ENCODE data around the gene RALY.

Gene RALY

GRCh38 chr20:33994222-33994913 lies 657 bp downstream of the RALY start:
- peak; percentile 44 to 45 for ATAC-seq (replicated peaks)
- H3K27ac Mint-ChIP-seq: peak overlapping the region; percentile 99
- peak; percentile 76 for DNase-seq
- H3K4me3 Mint-ChIP-seq: peak overlapping the region; percentile 85 to 94
- peaks cover 17 to 24% of the 10 kb centered on the region in 2 donors for H3K36me3 Mint-ChIP-seq
- H3K27me3 Mint-ChIP-seq: no peaks in the 10 kb centered on the region
- peaks cover 0 to 2% of the 10 kb centered on the region in 2 donors for H3K9me3 Mint-ChIP-seq
- peaks cover 45 to 70% of the 10 kb centered on the region in 2 donors for H3K4me1 Mint-ChIP-seq

- no peak for ATAC-seq (replicated peaks)
- H3K4me1 Mint-ChIP-seq: peaks cover 48 to 74% of the 10 kb centered on the region in 2 donors
- peak overlapping the region; percentile 85 to 94 for H3K4me3 Mint-ChIP-seq
- peak overlapping the region; percentile 63 for H3K27ac Mint-ChIP-seq
- DNase-seq: no peak
- no peaks in the 10 kb centered on the region for H3K27me3 Mint-ChIP-seq
- H3K9me3 Mint-ChIP-seq: peaks cover 0 to 6% of the 10 kb centered on the region in 2 donors
- H3K36me3 Mint-ChIP-seq: peaks cover 21 to 24% of the 10 kb centered on the region in 2 donors
Measured at GRCh38 chr20:33995053-33995831, 1.5 kb downstream of the RALY start.

- no peak overlapping the region for H3K27ac Mint-ChIP-seq
- no peaks in the 10 kb centered on the region for H3K27me3 Mint-ChIP-seq
- ATAC-seq (replicated peaks) (no peak), DNase-seq (no peak)
- H3K4me3 Mint-ChIP-seq: no peak overlapping the region
- peaks cover 60 to 89% of the 10 kb centered on the region in 2 donors for H3K4me1 Mint-ChIP-seq
- H3K36me3 Mint-ChIP-seq: peaks cover 25 to 37% of the 10 kb centered on the region in 2 donors
- peaks cover 0 to 6% of the 10 kb centered on the region in 2 donors for H3K9me3 Mint-ChIP-seq
Measured at GRCh38 chr20:33999025-33999649, 5.4 kb downstream of the RALY start.

- H3K27ac Mint-ChIP-seq: peak overlapping the region; percentile 59
- peaks cover 59 to 96% of the 10 kb centered on the region in 2 donors for H3K4me1 Mint-ChIP-seq
- H3K9me3 Mint-ChIP-seq: peaks cover 0 to 6% of the 10 kb centered on the region in 2 donors
- no peak for ATAC-seq (replicated peaks)
- no peaks in the 10 kb centered on the region for H3K27me3 Mint-ChIP-seq
- no peak for DNase-seq
- no peak overlapping the region for H3K4me3 Mint-ChIP-seq
- peaks cover 25 to 40% of the 10 kb centered on the region in 2 donors for H3K36me3 Mint-ChIP-seq
Measured at GRCh38 chr20:34001378-34001777, 7.7 kb downstream of the RALY start.

DNA sequence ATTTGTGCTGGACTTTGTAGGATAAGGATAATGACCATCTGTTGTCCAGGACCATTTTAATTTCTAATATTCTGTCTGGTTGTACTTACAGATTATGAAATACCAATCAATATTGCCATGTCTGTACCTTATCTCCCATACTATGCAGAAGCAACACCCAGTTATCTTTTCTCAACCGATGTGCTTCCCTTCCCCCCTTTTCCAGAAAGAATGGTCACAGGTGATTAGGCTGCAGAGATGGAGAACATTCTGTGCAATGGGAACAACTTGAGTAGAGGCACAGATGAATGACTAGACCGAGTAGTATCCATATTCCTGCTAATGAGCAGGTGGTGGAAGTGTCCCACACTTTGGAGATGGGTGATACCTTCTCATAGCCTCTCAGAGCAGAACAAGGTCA lies 10.5 kb downstream of the RALY start:
- Mint-ChIP-seq H3K4me3 (no peak overlapping the region), H3K4me1 (peaks cover 50 to 90% of the 10 kb centered on the region in 2 donors), H3K9me3 (peaks cover 0 to 4% of the 10 kb centered on the region in 2 donors), H3K36me3 (peaks cover 16 to 38% of the 10 kb centered on the region in 2 donors), H3K27ac (no peak overlapping the region), H3K27me3 (no peaks in the 10 kb centered on the region)
- ATAC-seq (replicated peaks) (no peak), DNase-seq (no peak)

- DNase-seq: no peak
- Mint-ChIP-seq H3K27ac (no peak overlapping the region), H3K4me1 (peaks cover 49 to 90% of the 10 kb centered on the region in 2 donors), H3K4me3 (no peak overlapping the region), H3K36me3 (peaks cover 14 to 33% of the 10 kb centered on the region in 2 donors), H3K9me3 (peaks cover 0 to under 1% of the 10 kb centered on the region in 2 donors), H3K27me3 (no peaks in the 10 kb centered on the region)
- no peak for ATAC-seq (replicated peaks)
Measured at GRCh38 chr20:34004790-34005457, 11.2 kb downstream of the RALY start.

DNA sequence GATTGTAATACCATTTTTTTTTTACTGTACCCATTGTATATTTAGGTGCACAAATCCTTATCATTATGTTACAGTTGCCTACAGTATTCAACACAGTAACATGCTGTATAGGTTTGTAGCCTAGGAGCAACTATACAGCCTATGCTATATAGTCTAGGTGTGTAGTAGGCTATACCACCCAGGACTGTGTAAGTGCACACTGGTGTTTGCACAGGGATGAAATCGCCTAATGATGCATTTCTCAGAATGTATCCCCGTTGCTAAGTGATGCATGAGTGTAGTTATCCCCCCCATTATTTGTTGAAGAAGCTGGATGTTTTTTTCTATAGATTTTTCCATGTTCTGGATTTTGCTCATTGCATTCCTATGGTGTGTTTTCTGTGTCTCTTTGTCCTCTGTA lies 12.9 kb downstream of the RALY start:
- no peak overlapping the region for H3K27ac Mint-ChIP-seq
- ATAC-seq (replicated peaks) (no peak), DNase-seq (no peak)
- H3K9me3 Mint-ChIP-seq: no peaks in the 10 kb centered on the region
- no peak overlapping the region for H3K4me3 Mint-ChIP-seq
- peaks cover 12 to 28% of the 10 kb centered on the region in 2 donors for H3K36me3 Mint-ChIP-seq
- peaks cover 43 to 81% of the 10 kb centered on the region in 2 donors for H3K4me1 Mint-ChIP-seq
- H3K27me3 Mint-ChIP-seq: no peaks in the 10 kb centered on the region

DNA sequence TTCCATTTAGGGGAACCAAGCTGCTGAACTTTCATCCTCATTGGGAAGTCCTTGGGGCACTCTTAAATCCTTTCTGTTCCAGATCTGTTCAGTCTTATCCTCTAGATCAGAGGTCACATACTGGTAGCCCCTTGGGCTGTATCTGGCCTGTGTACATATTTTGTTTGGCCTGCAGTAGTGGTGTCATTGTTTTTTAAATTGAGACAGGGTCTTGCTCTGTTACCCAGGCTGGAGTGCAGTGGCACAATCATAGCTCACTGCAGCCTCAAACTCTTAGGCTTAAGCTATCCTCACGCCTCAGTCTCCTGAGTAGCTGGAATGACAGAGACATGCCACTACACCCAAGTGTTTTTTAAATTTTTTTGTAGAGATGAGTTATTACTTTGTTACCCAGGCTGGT lies 14.8 kb downstream of the RALY start:
- H3K4me3 Mint-ChIP-seq: no peak overlapping the region
- H3K27me3 Mint-ChIP-seq: no peaks in the 10 kb centered on the region
- peaks cover 39 to 77% of the 10 kb centered on the region in 2 donors for H3K4me1 Mint-ChIP-seq
- no peak for ATAC-seq (replicated peaks)
- no peak for DNase-seq
- peak overlapping the region; percentile 3 for H3K27ac Mint-ChIP-seq
- H3K36me3 Mint-ChIP-seq: peaks cover 5 to 23% of the 10 kb centered on the region in 2 donors
- H3K9me3 Mint-ChIP-seq: no peaks in the 10 kb centered on the region

- no peak for DNase-seq
- no peak overlapping the region for H3K4me3 Mint-ChIP-seq
- no peak overlapping the region for H3K27ac Mint-ChIP-seq
- ATAC-seq (replicated peaks): no peak
- peaks cover 2 to 15% of the 10 kb centered on the region in 2 donors for H3K36me3 Mint-ChIP-seq
- no peaks in the 10 kb centered on the region for H3K27me3 Mint-ChIP-seq
- no peaks in the 10 kb centered on the region for H3K9me3 Mint-ChIP-seq
- H3K4me1 Mint-ChIP-seq: peaks cover 44 to 76% of the 10 kb centered on the region in 2 donors
Measured at GRCh38 chr20:34010405-34010931, 16.8 kb downstream of the RALY start.

GRCh38 chr20:34011275-34011674 lies 17.6 kb downstream of the RALY start:
- no peaks in the 10 kb centered on the region for H3K9me3 Mint-ChIP-seq
- peaks cover 2 to 15% of the 10 kb centered on the region in 2 donors for H3K36me3 Mint-ChIP-seq
- H3K27me3 Mint-ChIP-seq: no peaks in the 10 kb centered on the region
- DNase-seq (no peak), ATAC-seq (replicated peaks) (no peak)
- H3K4me1 Mint-ChIP-seq: peaks cover 47 to 77% of the 10 kb centered on the region in 2 donors
- H3K27ac Mint-ChIP-seq: no peak overlapping the region
- no peak overlapping the region for H3K4me3 Mint-ChIP-seq

- ATAC-seq (replicated peaks) (no peak), DNase-seq (no peak)
- Mint-ChIP-seq H3K27ac (no peak overlapping the region), H3K27me3 (no peaks in the 10 kb centered on the region), H3K36me3 (peaks cover 2 to 15% of the 10 kb centered on the region in 2 donors), H3K9me3 (no peaks in the 10 kb centered on the region), H3K4me3 (no peak overlapping the region), H3K4me1 (peaks cover 53 to 81% of the 10 kb centered on the region in 2 donors)
Measured at GRCh38 chr20:34012330-34012729, 18.6 kb downstream of the RALY start.

- Mint-ChIP-seq H3K27me3 (no peaks in the 10 kb centered on the region), H3K4me3 (no peak overlapping the region), H3K4me1 (peaks cover 57 to 84% of the 10 kb centered on the region in 2 donors), H3K9me3 (no peaks in the 10 kb centered on the region), H3K36me3 (peaks cover 2 to 17% of the 10 kb centered on the region in 2 donors), H3K27ac (no peak overlapping the region)
- no peak for DNase-seq
- ATAC-seq (replicated peaks): no peak
Measured at GRCh38 chr20:34012735-34013134, 19.0 kb downstream of the RALY start.

DNA sequence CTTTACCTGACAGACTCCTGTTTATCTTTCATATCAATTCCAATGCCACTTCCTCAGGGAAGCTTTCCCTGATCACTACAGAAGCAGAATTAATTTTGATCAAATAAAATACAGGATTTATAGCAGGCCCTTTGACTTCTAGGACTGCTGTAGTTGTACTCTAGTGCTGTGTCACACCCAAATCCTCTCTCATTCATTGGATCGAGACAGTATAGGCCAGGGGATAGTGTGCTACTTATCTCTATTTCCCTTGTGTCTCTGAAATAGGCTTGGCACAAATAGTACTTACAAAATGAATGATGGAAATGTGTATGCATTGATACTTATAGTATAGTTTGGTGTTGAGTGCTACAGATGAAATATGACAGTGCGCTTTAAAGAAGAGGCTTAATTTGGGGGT lies 19.8 kb downstream of the RALY start:
- no peak overlapping the region for H3K27ac Mint-ChIP-seq
- no peaks in the 10 kb centered on the region for H3K9me3 Mint-ChIP-seq
- ATAC-seq (replicated peaks): no peak
- no peaks in the 10 kb centered on the region for H3K27me3 Mint-ChIP-seq
- peaks cover 55 to 84% of the 10 kb centered on the region in 2 donors for H3K4me1 Mint-ChIP-seq
- no peak overlapping the region for H3K4me3 Mint-ChIP-seq
- H3K36me3 Mint-ChIP-seq: peaks cover 2 to 13% of the 10 kb centered on the region in 2 donors
- DNase-seq: no peak

- Mint-ChIP-seq H3K27ac (no peak overlapping the region), H3K9me3 (no peaks in the 10 kb centered on the region), H3K4me3 (no peak overlapping the region), H3K4me1 (peaks cover 51 to 81% of the 10 kb centered on the region in 2 donors), H3K36me3 (peaks cover 3 to 9% of the 10 kb centered on the region in 2 donors), H3K27me3 (no peaks in the 10 kb centered on the region)
- DNase-seq (no peak), ATAC-seq (replicated peaks) (no peak)
Measured at GRCh38 chr20:34014878-34015277, 21.2 kb downstream of the RALY start.

Data from stimulated activated naive B cell treated with anti-CD40 and anti-IgM and Interleukin-4, amounts not matched to agents 10 μg/mL and 1 μg/mL and 100 μg/mL, for 72 hours (primary cell).